Upper lobe of right lung (tissue), 1 donor: ENCODE measurements around the gene UBAC2. TPM values are rescaled to one million over a fixed set of nuclear protein-coding genes. Genes with fewer than 3 reads are reported as not detected.

Experiments used
- ATAC-seq: fragments of 200-7000 bp; cut with Tn5 transposase; one replicate; pipeline ENCODE4 v1.9.1; 2020; ENCODE audit warnings: mild to moderate bottlenecking, moderate library complexity
- DNase-seq: peaks from one replicate; pipeline ENCODE4 v3.0.0-alpha.2; 2020
- H3K27ac ChIP-seq: fragments of 200-600 bp; one replicate; pipeline ENCODE4 v1.8.0; 2022
- H3K27me3 ChIP-seq: fragments of 200-600 bp; one replicate; pipeline ENCODE4 v1.8.0; 2022; ENCODE audit warnings: mild to moderate bottlenecking
- H3K36me3 ChIP-seq: fragments of 200-600 bp; one replicate; pipeline ENCODE4 v1.8.0; 2022
- H3K4me1 ChIP-seq: fragments of 200-600 bp; one replicate; pipeline ENCODE4 v1.8.0; 2022
- H3K4me3 ChIP-seq: fragments of 200-600 bp; one replicate; pipeline ENCODE4 v1.8.0; 2022; ENCODE audit warnings: mild to moderate bottlenecking
- H3K9me3 ChIP-seq: fragments of 200-600 bp; one replicate; pipeline ENCODE4 v1.8.0; 2022
- CTCF ChIP-seq: fragments of 200-600 bp; IDR thresholded peaks from one replicate; pipeline ENCODE4 v1.8.0; 2022; ENCODE audit warnings: antibody characterized with exemption
- intact Hi-C: fragments of 100-400 bp; cut with DNase I; formaldehyde crosslinking; loops from one replicate; pipeline ENCODE4 v1.11.0; 2022
- total RNA-seq: library from RNA; stranded (reverse); fragmentation: NEBNext Ultra II Directional; extraction: Animal tissue kit (Norgen Biotek cat#: 25700); gene quantifications from one replicate; pipeline ENCODE4 v1.2.1, GENCODE V29; 2021
- donor health status: DM: no; HTN: yes; CAD: no; lungs with severe emphysema.

UBAC2 gene
- total RNA-seq, 1 donor from 2014 or later, result 50.2 TPM

- intact Hi-C loops, result no loop called here
- no peaks in the 10 kb centered on the region for H3K9me3 ChIP-seq
- TF ChIP-seq CTCF, result no peak
- no peaks in the 10 kb centered on the region for H3K27me3 ChIP-seq
- no peak overlapping the region for H3K27ac ChIP-seq
- H3K4me3 ChIP-seq, result no peak overlapping the region
- H3K4me1 ChIP-seq, result no peaks in the 10 kb centered on the region
- H3K36me3 ChIP-seq, result no peaks in the 10 kb centered on the region
- peak; percentile 25 for ATAC-seq
- no peak for DNase-seq
These were observed 63.4 kb downstream of the UBAC2 start for GRCh38 chr13:99264051-99264450.

GRCh38 chr13:99265162-99265800 lies 64.6 kb downstream of the UBAC2 start:
- intact Hi-C loops, result no loop called here

GRCh38 chr13:99265821-99266426 lies 65.3 kb downstream of the UBAC2 start:
- Histone ChIP-seq H3K4me1 (no peaks in the 10 kb centered on the region), H3K36me3 (no peaks in the 10 kb centered on the region), H3K27me3 (no peaks in the 10 kb centered on the region), H3K27ac (no peak overlapping the region), H3K4me3 (no peak overlapping the region), H3K9me3 (no peaks in the 10 kb centered on the region)
- peak; percentile 70 for TF ChIP-seq CTCF
- intact Hi-C loops, result no loop called here
- ATAC-seq, result peak; percentile 75
- DNase-seq, result no peak

More at GRCh38 chr13:99265162-99265800, 64.6 kb downstream of the UBAC2 start:
- no peak overlapping the region for H3K27ac ChIP-seq
- no peak for ATAC-seq
- H3K36me3 ChIP-seq, result no peaks in the 10 kb centered on the region
- no peak overlapping the region for H3K4me3 ChIP-seq
- H3K4me1 ChIP-seq, result no peaks in the 10 kb centered on the region
- H3K27me3 ChIP-seq, result no peaks in the 10 kb centered on the region
- no peaks in the 10 kb centered on the region for H3K9me3 ChIP-seq
- DNase-seq, result no peak
- no peak for TF ChIP-seq CTCF

- Histone ChIP-seq H3K27me3 (no peaks in the 10 kb centered on the region), H3K36me3 (no peaks in the 10 kb centered on the region), H3K4me1 (no peaks in the 10 kb centered on the region), H3K4me3 (no peak overlapping the region), H3K27ac (no peak overlapping the region), H3K9me3 (no peaks in the 10 kb centered on the region)
- ATAC-seq (no peak), DNase-seq (no peak)
- intact Hi-C loops, result no loop called here
- TF ChIP-seq CTCF, result no peak
These were observed 66.2 kb downstream of the UBAC2 start for GRCh38 chr13:99266827-99267226.

- no peak for TF ChIP-seq CTCF
- Histone ChIP-seq H3K36me3 (no peaks in the 10 kb centered on the region), H3K27me3 (no peaks in the 10 kb centered on the region), H3K4me1 (no peaks in the 10 kb centered on the region), H3K9me3 (no peaks in the 10 kb centered on the region), H3K27ac (no peak overlapping the region), H3K4me3 (no peak overlapping the region)
- intact Hi-C loops, result no loop called here
- ATAC-seq (no peak), DNase-seq (no peak)
These were observed 67.3 kb downstream of the UBAC2 start for GRCh38 chr13:99267927-99268326.
